ENCODE data around the gene S100A3.
A peak's percentile ranks its signal among the peaks of the same experiment; 100 is the strongest.

The S100A3 gene

DNA sequence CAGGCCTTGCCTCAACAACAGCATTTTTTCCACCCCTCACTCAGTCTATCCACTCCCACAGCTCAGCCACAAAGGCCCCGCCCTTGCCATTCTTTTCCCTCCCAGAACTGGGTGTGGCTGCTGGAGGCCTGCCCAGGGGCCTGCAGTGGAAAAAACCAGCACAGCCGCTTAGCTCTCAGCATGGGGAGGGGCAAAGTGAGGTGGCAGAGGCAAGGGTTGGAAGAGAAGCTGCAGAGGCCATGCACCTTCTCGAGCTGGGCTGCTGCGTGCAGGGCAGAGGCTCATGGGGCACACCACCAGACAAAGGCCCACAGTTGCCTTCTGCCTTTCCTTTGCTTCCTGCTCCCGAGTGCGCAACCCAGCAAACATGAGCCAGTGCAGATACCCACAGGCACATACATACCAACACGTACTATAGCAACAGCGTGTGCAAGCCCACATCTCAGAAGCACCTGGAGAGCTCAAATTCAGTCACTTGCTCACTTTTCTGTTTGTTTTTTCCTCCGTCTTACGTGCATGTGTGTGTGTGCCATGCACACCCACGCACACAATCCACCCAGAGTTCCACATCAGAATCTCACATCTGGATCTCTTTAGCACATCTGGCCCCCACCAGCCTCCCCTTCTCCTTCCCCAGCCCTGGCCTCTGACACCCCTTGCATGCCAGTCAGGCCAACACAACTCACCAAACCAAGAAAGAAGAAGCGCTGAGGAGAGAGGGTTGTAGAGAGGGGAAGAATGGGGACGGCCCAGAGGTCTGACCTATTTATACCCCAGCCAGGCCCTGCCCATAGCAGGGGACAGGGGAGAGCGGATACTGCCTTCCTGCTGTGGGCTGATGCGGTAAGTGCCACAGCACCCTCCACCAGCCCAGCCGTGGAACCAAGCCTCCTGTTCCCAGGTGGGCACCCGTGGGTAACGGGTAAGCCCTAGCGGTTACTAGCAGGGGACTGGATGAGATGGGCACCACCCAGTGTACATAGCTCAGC lies 3.7 kb downstream of the S100A3 start, which contains the start of gene S100A4:
TSS of gene S100A4 (minus strand) at position 740 of the 989 bp plus-strand sequence. CDS start 1,012 bp downstream, outside the sequence.
- Histone ChIP-seq H3K27me3 (ENCODE audit: insufficient read depth, low read length) (peaks cover 10% of the 10 kb centered on the region; the same call in 1 of the 2 replicates), H3K79me2 (ENCODE audit: insufficient read depth, low read length) (no peaks in the 10 kb centered on the region), H3K4me1 (ENCODE audit: insufficient read depth, low read length, severe bottlenecking) (peaks cover 29% of the 10 kb centered on the region), H3F3A (ENCODE audit: insufficient read depth, low read length) (no peaks in the 10 kb centered on the region), H3K9me2 (ENCODE audit: low read depth, low read length) (no peaks in the 10 kb centered on the region), H3K4me3 (ENCODE audit: low read depth, low read length, poor library complexity, severe bottlenecking) (peak within 1 kb of the TSS; percentile 42), H3K9ac (ENCODE audit: low read length) (peak within 1 kb of the TSS; percentile 60), H3K27ac (ENCODE audit: low read depth, low read length, poor library complexity, severe bottlenecking) (peak within 1 kb of the TSS; percentile 77), H3K4me2 (ENCODE audit: low read length) (peak within 1 kb of the TSS; percentile 61), H3K36me3 (ENCODE audit: insufficient read depth, low read length) (no peaks in the 10 kb centered on the region), H2AFZ (ENCODE audit: low read length) (peak within 1 kb of the TSS; percentile 12; the same call in 1 of the 2 replicates), H3K9me3 (ENCODE audit: low read length) (no peaks in the 10 kb centered on the region), H4K20me1 (ENCODE audit: insufficient read depth, low read length) (no peaks in the 10 kb centered on the region)
- TF ChIP-seq, protein P1, sequence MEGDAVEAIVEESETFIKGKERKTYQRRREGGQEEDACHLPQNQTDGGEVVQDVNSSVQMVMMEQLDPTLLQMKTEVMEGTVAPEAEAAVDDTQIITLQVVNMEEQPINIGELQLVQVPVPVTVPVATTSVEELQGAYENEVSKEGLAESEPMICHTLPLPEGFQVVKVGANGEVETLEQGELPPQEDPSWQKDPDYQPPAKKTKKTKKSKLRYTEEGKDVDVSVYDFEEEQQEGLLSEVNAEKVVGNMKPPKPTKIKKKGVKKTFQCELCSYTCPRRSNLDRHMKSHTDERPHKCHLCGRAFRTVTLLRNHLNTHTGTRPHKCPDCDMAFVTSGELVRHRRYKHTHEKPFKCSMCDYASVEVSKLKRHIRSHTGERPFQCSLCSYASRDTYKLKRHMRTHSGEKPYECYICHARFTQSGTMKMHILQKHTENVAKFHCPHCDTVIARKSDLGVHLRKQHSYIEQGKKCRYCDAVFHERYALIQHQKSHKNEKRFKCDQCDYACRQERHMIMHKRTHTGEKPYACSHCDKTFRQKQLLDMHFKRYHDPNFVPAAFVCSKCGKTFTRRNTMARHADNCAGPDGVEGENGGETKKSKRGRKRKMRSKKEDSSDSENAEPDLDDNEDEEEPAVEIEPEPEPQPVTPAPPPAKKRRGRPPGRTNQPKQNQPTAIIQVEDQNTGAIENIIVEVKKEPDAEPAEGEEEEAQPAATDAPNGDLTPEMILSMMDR (IDR thresholded peaks at IDR 0.05; ENCODE audit: low read length): no peak
- TF ChIP-seq EZH2 (IDR thresholded peaks at IDR 0.05; ENCODE audit: borderline replicate concordance, low read length): no peak

DNA sequence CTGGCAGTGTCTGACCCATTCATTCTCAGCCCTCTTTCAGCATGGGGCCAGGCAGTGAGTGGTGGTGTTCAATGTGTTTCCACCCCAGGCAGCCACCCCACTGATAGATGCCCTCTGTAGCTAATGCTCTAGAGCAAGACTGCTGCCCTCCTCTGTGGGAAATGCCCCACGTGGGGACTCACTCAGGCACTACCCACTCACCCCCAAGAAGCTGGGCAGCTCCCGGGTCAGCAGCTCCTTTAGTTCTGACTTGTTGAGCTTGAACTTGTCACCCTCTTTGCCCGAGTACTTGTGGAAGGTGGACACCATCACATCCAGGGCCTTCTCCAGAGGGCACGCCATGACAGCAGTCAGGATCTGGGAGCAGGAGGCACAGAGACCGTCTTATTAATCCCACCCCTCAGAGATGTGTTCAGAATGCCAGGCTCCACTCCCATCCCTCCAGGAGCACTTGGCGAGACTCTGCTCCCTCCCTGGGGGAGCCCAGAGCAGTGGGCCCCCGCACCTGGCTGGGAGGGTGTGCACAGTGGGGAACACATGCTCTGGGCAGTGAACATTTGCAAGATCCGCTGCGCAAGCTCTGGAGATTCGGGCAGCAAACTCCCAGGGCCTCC lies 4.5 kb downstream of the S100A3 start:
- H3K9me2 ChIP-seq (ENCODE audit: low read depth, low read length): no peaks in the 10 kb centered on the region
- peaks cover 29% of the 10 kb centered on the region for H3K4me1 ChIP-seq (ENCODE audit: insufficient read depth, low read length, severe bottlenecking)
- H2AFZ ChIP-seq (ENCODE audit: low read length): no peak overlapping the region
- no peak for TF ChIP-seq EZH2 (IDR thresholded peaks at IDR 0.05; ENCODE audit: borderline replicate concordance, low read length)
- TF ChIP-seq, protein P1 (IDR thresholded peaks at IDR 0.05; ENCODE audit: low read length): no peak
- no peaks in the 10 kb centered on the region for H4K20me1 ChIP-seq (ENCODE audit: insufficient read depth, low read length)
- peak overlapping the region; percentile 61 for H3K4me2 ChIP-seq (ENCODE audit: low read length)
- H3K36me3 ChIP-seq (ENCODE audit: insufficient read depth, low read length): no peaks in the 10 kb centered on the region
- peaks cover 3% of the 10 kb centered on the region; the same call in 1 of the 2 replicates for H3K27me3 ChIP-seq (ENCODE audit: insufficient read depth, low read length)
- no peaks in the 10 kb centered on the region for H3K79me2 ChIP-seq (ENCODE audit: insufficient read depth, low read length)
- peak overlapping the region; percentile 60 for H3K9ac ChIP-seq (ENCODE audit: low read length)
- H3F3A ChIP-seq (ENCODE audit: insufficient read depth, low read length): no peaks in the 10 kb centered on the region
- H3K27ac ChIP-seq (ENCODE audit: low read depth, low read length, poor library complexity, severe bottlenecking): peak overlapping the region; percentile 77
- no peaks in the 10 kb centered on the region for H3K9me3 ChIP-seq (ENCODE audit: low read length)
- peak overlapping the region; percentile 42 for H3K4me3 ChIP-seq (ENCODE audit: low read depth, low read length, poor library complexity, severe bottlenecking)

DNA sequence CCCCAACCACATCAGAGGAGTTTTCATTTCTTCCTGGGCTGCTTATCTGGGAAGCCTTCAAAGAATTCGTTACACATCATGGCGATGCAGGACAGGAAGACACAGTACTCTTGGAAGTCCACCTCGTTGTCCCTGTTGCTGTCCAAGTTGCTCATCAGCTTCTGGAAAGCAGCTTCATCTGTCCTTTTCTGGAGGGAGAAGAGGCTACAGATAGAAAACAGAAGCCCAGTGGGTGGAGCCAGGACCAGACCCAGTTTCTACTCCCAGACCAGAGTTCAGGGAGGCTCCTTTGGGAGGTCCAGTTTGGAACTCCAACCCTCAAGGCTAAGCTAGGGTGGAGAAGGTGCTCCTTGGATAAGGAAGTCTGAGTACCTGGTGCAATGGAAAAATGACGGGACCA lies 5.3 kb downstream of the S100A3 start:
- no peak overlapping the region for H2AFZ ChIP-seq (ENCODE audit: low read length)

More for the DNA sequence above, 5.3 kb downstream of the S100A3 start:
- H3K4me2 ChIP-seq (ENCODE audit: low read length): no peak overlapping the region
- no peaks in the 10 kb centered on the region for H4K20me1 ChIP-seq (ENCODE audit: insufficient read depth, low read length)
- no peaks in the 10 kb centered on the region for H3F3A ChIP-seq (ENCODE audit: insufficient read depth, low read length)
- H3K9me3 ChIP-seq (ENCODE audit: low read length): no peaks in the 10 kb centered on the region
- no peak for TF ChIP-seq EZH2 (IDR thresholded peaks at IDR 0.05; ENCODE audit: borderline replicate concordance, low read length)
- TF ChIP-seq, protein P1 (IDR thresholded peaks at IDR 0.05; ENCODE audit: low read length): no peak
- no peak overlapping the region for H3K27ac ChIP-seq (ENCODE audit: low read depth, low read length, poor library complexity, severe bottlenecking)
- no peak overlapping the region for H3K9ac ChIP-seq (ENCODE audit: low read length)
- H3K36me3 ChIP-seq (ENCODE audit: insufficient read depth, low read length): no peaks in the 10 kb centered on the region
- peaks cover 2% of the 10 kb centered on the region; the same call in 1 of the 2 replicates for H3K27me3 ChIP-seq (ENCODE audit: insufficient read depth, low read length)
- H3K4me3 ChIP-seq (ENCODE audit: low read depth, low read length, poor library complexity, severe bottlenecking): no peak overlapping the region
- peaks cover 29% of the 10 kb centered on the region for H3K4me1 ChIP-seq (ENCODE audit: insufficient read depth, low read length, severe bottlenecking)
- H3K79me2 ChIP-seq (ENCODE audit: insufficient read depth, low read length): no peaks in the 10 kb centered on the region
- H3K9me2 ChIP-seq (ENCODE audit: low read depth, low read length): no peaks in the 10 kb centered on the region
